Measurements from ENCODE around the gene BCL6.
"Not testable (repeated sequence)": the region's sequence is repeated elsewhere in the genome, so short reads cannot be mapped to it uniquely, and the experiment has no call there.

Gene BCL6

GRCh38 chr3:187709155-187709554, 36.1 kb downstream of the BCL6 start:
- DNase-seq, result no peak

- no peak for DNase-seq
These were observed 36.6 kb downstream of the BCL6 start for GRCh38 chr3:187708696-187709095.

DNA sequence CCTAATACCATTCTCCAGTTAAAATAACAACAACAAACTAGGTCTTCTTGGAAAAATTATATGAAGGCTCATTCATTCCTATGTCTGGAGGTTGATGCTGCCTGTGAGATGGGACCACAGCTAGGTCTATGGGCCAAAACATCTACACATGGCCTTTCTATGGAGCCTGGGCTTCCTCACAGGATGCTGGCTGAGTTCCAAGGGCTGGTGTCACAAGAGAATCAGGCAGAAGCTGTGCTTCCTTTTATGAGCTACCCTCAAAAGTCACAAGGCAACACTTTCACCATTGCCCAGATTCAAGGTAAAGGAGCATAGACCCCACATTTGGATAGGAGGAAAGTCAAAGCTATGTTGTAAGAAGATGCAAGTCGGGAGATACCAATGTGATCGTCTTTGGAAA, 38.3 kb downstream of the BCL6 start:
- no peak for DNase-seq

- no peak for DNase-seq
These were observed 40.1 kb downstream of the BCL6 start for GRCh38 chr3:187705164-187705563.

GRCh38 chr3:187702507-187703033, 42.7 kb downstream of the BCL6 start, which contains the start of gene RTP2:
RTP2 (minus strand) TSS chr3:187702557; CDS start chr3:187702128, 429 bp downstream.
- no peak for DNase-seq

- no peak for DNase-seq
These were observed 45.0 kb downstream of the BCL6 start for GRCh38 chr3:187700249-187700648.

DNA sequence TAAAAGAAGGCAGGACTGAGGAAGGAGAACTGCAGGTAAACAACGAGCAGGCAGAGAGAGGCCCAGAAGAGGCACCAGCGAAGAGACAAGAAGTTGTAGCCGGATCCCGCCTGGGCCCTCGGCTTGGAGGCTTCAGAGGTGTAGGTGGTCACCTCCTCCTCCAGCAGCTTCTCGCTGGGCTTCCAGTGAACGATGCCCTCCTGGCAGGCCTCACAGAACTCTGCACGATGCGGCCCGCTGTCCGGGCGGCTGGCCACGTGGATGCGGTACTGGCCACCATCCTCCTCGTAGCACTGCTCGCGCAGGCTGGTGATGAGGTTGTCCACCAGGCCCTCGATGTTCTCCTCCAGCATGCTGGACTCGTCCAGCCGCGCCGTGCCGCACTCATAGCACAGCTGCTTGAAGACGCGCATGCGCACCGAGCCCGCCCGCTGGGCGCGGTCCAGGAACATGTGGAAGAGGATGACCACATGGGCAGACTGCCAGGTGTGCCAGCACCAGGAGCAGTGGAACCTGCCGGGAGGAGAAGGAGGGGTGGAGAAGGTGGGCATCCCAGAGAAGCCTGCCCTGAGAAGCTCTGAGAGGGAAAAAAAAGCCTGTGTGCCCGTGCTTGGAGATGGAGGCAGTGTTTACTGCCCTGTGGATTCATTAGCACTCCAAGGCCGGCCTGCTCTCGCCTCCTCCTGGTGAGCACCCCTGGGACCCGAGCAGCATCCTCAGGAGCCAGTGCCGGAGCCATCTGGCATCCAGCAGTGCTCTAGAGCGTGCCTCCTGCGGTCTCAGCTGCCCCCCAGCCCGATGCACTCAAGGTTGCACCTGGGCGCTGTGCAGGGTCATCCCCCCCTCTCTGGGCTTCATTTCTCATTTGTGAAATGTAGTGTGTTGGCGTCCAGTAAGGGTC, 46.5 kb downstream of the BCL6 start:
- no peak for DNase-seq

DNA sequence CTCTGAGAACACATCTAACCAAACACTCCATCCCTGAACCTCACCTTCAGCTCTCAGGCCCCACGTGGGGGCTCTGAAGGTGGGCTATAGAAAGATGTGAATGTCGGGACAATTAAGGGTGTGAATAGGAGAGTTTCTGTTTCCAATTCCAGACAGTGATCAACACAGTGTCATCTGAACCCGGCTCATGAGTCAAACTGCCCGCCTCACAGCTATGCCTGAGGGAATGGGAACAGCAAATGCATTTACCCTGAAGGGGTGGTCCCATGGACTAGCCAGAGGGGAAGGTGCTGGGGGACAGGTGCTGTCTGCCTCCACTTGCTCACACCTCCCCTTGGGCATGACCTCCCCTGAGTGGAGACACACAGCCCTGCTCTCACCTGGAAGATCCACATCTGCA, 49.2 kb downstream of the BCL6 start:
- no peak for DNase-seq

DNA sequence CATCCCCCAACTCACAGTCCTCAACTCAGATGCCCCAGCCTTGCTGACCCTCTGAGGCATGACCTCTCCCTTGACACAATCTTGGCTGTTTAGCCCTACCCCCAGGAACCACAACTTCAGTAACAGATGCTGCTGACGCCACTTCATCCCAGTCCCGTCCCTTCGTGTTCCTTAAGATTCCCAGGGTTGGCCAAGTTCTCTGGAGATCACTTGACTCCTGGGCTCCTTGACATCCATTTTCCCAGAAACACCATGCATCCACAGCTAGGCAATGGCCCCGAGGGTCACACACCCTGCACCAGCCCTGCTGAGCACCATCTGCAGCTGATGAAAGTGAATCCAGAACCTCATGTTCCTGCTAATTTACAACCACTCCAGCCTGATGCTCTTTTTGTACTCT, 49.8 kb downstream of the BCL6 start:
- DNase-seq, result no peak

- no peak for DNase-seq
These were observed 50.5 kb downstream of the BCL6 start for GRCh38 chr3:187694801-187695200.

- DNase-seq, result no peak
These were observed 51.8 kb downstream of the BCL6 start for GRCh38 chr3:187693431-187693830.

GRCh38 chr3:187689984-187690383, 55.3 kb downstream of the BCL6 start:
- no peak for DNase-seq

DNA sequence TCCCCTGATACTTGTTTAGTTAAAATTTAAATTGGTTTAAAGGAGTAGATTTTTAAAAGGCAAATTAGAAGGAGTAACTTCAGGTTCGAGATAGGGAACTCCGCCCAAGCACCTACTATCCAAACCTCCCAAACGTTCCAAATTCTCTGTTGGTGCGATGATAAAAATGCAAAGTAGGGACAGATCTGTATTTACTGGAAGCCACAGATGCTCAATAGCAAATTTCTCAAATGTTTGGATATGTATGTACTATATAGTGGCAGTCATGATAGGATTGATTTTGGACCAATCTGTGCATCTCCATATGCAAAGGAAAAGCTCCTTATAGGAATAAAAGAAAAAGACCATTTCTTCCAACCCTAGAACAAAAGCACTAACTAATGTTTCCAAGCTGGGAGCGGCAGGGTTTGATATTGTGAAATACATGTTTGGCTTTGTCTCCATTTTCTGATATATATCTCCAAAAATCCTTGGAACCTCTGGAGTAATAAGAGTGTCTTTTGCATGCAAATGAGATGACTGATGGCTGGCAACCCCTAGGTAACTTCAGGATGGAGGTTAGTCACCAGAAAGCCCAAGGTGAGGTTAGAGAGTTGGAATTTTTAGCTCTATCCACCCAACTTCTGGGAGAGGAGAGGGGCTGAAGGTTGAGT, 58.5 kb downstream of the BCL6 start:
- DNase-seq, result no peak

GRCh38 chr3:187685948-187686347, 59.3 kb downstream of the BCL6 start:
- DNase-seq, result no peak

GRCh38 chr3:187684880-187685279, 60.4 kb downstream of the BCL6 start:
- DNase-seq, result no peak

- DNase-seq, result no peak
These were observed 60.8 kb downstream of the BCL6 start for GRCh38 chr3:187684444-187684843.

DNA sequence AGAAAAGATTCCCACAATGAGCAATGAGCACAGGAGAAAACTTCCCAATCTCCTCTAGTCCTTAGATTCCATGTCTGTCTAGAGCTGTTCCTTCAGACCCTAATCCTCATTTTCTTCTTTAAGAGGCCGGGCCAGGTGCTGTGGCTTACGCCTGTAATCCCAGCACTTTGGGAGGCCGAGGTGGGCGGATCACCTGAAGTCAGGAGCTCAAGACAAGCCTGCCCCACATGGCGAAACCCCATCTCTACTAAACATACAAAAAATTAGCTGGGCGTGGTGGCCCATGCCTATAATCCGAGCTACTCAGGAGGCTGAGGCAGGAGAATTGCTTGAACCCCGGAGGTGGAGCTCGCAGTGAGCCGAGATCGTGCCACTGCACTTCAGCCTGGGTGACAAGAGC, 63.5 kb downstream of the BCL6 start:
- not testable (repeated sequence) for DNase-seq

DNA sequence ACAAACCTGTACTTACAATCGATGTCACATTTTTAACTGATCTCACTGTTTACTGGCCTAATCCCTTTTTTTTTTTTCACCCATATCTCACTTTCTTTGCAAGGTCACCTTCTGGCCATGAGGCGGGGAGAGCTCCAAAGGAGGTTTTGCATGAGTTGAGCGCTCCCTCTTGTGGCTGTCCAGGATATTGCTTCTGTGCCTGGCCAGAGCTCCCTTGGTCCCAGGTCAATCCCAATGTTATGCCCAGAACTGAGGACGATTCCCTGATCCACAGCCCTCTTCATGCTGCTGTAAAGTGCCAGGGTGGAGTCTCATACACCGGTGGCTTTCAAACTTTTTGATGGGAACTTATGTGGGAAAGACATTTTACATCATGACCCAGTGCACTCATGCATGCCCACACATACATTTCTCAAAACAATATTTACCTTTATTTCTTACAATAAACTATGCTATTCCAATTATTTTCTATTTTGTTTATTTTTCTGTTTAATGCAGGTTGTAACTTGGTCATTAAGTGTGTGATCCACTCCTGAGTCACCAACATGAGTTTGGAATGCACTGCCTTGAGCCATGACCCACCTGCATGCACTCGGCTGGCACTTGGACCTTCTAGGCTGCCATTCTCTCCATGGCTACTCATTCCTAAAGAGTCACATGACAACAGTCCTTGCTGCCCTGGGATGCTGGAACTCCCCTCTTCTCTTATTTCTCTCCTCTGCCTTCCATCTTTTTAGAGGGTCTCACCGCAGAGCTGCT, 65.5 kb downstream of the BCL6 start:
- DNase-seq, result no peak

GRCh38 chr3:187678726-187679268, 66.5 kb downstream of the BCL6 start:
- no peak for DNase-seq

DNA sequence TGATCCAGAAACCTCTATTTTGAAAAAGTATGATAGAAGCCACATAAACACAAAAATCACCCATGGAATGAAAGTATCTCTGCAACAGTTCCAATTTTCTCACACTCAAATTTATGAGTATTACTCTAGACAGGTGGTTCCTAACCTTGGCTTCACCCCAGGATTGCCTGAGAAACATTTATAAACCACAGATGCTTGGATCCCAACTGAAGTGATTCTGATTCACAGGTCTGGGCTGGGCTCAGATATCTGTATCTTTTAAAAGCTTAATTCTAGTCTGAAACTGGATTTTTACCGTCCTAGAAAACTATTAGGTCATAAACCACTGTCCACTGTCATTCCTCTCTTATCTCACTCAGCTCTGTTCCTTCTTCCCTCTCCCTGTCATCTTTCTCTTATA, 67.7 kb downstream of the BCL6 start:
- DNase-seq, result no peak

DNA sequence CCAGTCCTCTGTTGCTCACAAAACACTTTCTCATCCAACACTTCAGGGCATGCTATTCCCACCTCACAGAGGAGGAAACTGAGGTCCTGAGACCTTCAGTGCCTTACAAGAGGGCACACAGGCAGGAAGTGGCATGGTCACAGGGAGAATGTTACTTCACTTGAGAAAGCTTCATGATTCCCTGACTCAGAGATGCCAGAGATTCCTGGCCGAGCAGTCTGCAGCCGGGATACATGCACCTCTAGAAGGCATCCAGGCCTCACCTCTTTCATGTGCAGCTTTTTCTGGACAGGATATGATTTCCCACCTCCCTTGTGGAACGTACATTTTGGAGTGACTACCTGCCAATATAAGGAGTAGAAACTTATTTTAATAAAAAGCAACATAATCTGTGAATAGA, 72.3 kb downstream of the BCL6 start:
- no peak for DNase-seq

Measured in NCI-H2081 treated with DMSO at 0.1 percent for 48 hours (cell line).